Measurements from ENCODE around the gene RYR3. TPM values are rescaled to one million over a fixed set of nuclear protein-coding genes. Genes with fewer than 3 reads are reported as not detected.

Gene RYR3
- total RNA-seq, 4 donors from 2014 or later: 3.7 to 7.2 (median 4.5) TPM

- 90% methylated on average over 9 of the region's 9 CpGs for WGBS
- no peak overlapping the region for H3K27ac ChIP-seq (replicated peaks in 1 of 4)
- H3K36me3 ChIP-seq: peaks cover 0 to 25% (median under 1%) of the 10 kb centered on the region in 4 donors
- no peaks in the 10 kb centered on the region for H3K27me3 ChIP-seq
- no peaks in the 10 kb centered on the region for H3K9me3 ChIP-seq
- TF ChIP-seq CTCF (IDR thresholded peaks at IDR 0.05): no peak
- TF ChIP-seq POLR2A (IDR thresholded peaks at IDR 0.05; ENCODE audit: low read depth): no peak
- no peaks in the 10 kb centered on the region for H3K4me1 ChIP-seq
- H3K4me3 ChIP-seq: no peak overlapping the region
- intact Hi-C loops (cut with DNase I): no loop called here
- DNase-seq (ENCODE audit: extremely low spot score): no peak
Measured at GRCh38 chr15:33644304-33644703, 333.5 kb downstream of the RYR3 start.

- no peak for TF ChIP-seq POLR2AphosphoS5 (IDR thresholded peaks at IDR 0.05)
- no peak for TF ChIP-seq EP300 (IDR thresholded peaks at IDR 0.05)
- no peak for TF ChIP-seq POLR2A (IDR thresholded peaks at IDR 0.05; ENCODE audit: low read depth)
- no peak for TF ChIP-seq CTCF (IDR thresholded peaks at IDR 0.05)
- Histone ChIP-seq H3K4me3 (no peak overlapping the region), H3K27me3 (no peaks in the 10 kb centered on the region), H3K4me1 (no peaks in the 10 kb centered on the region), H3K27ac (replicated peaks in 1 of 4) (no peak overlapping the region), H3K9me3 (no peaks in the 10 kb centered on the region), H3K36me3 (peaks cover 0 to 21% (median 3%) of the 10 kb centered on the region in 4 donors)
- WGBS: 58% methylated on average over 1 of the region's 1 CpG
- no peak for DNase-seq (ENCODE audit: extremely low spot score)
- intact Hi-C loops (cut with DNase I): no loop called here
Measured at GRCh38 chr15:33646744-33647143, 336.0 kb downstream of the RYR3 start.

- no peak for DNase-seq (ENCODE audit: extremely low spot score)
- WGBS: 85% methylated on average over 9 of the region's 9 CpGs
- H3K36me3 ChIP-seq: peaks cover 0 to 17% (median 3%) of the 10 kb centered on the region in 4 donors
- intact Hi-C loops (cut with DNase I): no loop called here
- H3K27me3 ChIP-seq: no peaks in the 10 kb centered on the region
- no peak for TF ChIP-seq POLR2AphosphoS5 (IDR thresholded peaks at IDR 0.05)
- TF ChIP-seq EP300 (IDR thresholded peaks at IDR 0.05): no peak
- no peak for TF ChIP-seq POLR2A (IDR thresholded peaks at IDR 0.05; ENCODE audit: low read depth)
- no peak for TF ChIP-seq CTCF (IDR thresholded peaks at IDR 0.05)
- H3K4me3 ChIP-seq: no peak overlapping the region
- H3K9me3 ChIP-seq: no peaks in the 10 kb centered on the region
- no peak overlapping the region for H3K27ac ChIP-seq (replicated peaks in 1 of 4)
- no peaks in the 10 kb centered on the region for H3K4me1 ChIP-seq
Measured at GRCh38 chr15:33649217-33649933, 338.6 kb downstream of the RYR3 start.

- no peak overlapping the region for H3K4me3 ChIP-seq
- H3K27ac ChIP-seq (replicated peaks in 1 of 4): no peak overlapping the region
- H3K9me3 ChIP-seq: no peaks in the 10 kb centered on the region
- no peaks in the 10 kb centered on the region for H3K4me1 ChIP-seq
- no peak for TF ChIP-seq POLR2AphosphoS5 (IDR thresholded peaks at IDR 0.05)
- no peak for DNase-seq (ENCODE audit: extremely low spot score)
- intact Hi-C loops (cut with DNase I): no loop called here
- no peaks in the 10 kb centered on the region for H3K36me3 ChIP-seq
- 62% methylated on average over 3 of the region's 3 CpGs for WGBS
- H3K27me3 ChIP-seq: no peaks in the 10 kb centered on the region
Measured at GRCh38 chr15:33654860-33655259, 344.1 kb downstream of the RYR3 start.

- TF ChIP-seq POLR2AphosphoS5 (IDR thresholded peaks at IDR 0.05): no peak
- no peak for TF ChIP-seq CTCF (IDR thresholded peaks at IDR 0.05)
- TF ChIP-seq EP300 (IDR thresholded peaks at IDR 0.05): no peak
- no peak for TF ChIP-seq POLR2A (IDR thresholded peaks at IDR 0.05; ENCODE audit: low read depth)
- H3K27ac ChIP-seq (replicated peaks in 1 of 4): no peak overlapping the region
- DNase-seq (ENCODE audit: extremely low spot score): no peak
- no peaks in the 10 kb centered on the region for H3K27me3 ChIP-seq
- H3K4me1 ChIP-seq: no peaks in the 10 kb centered on the region
- H3K36me3 ChIP-seq: no peaks in the 10 kb centered on the region
- H3K9me3 ChIP-seq: no peaks in the 10 kb centered on the region
- WGBS: 69% methylated on average over 5 of the region's 5 CpGs
- intact Hi-C loops (cut with DNase I): no loop called here
- no peak overlapping the region for H3K4me3 ChIP-seq
Measured at GRCh38 chr15:33655488-33655887, 344.7 kb downstream of the RYR3 start.

Measured in esophagus muscularis mucosa (tissue), 4 donors.